Body of pancreas (tissue), 4 donors: ENCODE measurements around the gene SMIM5.

Experiments
- POLR2A ChIP-seq, 3 donors: fragments of 450-650 bp; IDR thresholded peaks; one replicate each; pipeline ENCODE4 v1.6.1; 2016; ENCODE audit warnings: antibody characterized with exemption in 3 of 3, mild to moderate bottlenecking in 2 of 3
- TF ChIP-seq, protein P1 (sequence below), 7 experiments: fragments of 450-650 bp in 4 of 7; fragments of 200-600 bp in 3 of 7; sonication (generic) in 3 of 7; IDR thresholded peaks; one replicate each; pipeline ENCODE4 v1.5.1; 2016 to 2019; ENCODE audit warnings: antibody characterized with exemption in 7 of 7

DNA sequence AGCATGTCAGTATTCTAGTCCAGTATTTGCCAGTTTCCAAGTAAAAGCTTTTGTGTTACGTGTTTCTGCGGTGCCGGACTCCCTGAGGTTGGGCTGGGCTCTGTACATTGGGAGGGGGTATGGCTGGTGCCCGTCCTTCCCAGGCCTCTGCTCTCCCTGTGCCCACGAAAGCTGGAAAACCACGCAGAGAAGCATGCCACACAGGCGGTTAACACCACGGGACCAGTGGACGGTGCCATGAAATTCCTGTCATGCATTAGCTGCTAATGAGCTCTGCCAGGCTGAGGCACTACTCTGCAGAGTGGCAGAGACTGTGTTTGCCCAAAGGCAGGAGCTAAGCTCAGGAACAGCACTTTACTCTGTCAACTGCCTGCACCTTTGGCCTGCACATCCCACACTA is 8.1 kb downstream of the SMIM5 start:
- TF ChIP-seq, protein P1, sequence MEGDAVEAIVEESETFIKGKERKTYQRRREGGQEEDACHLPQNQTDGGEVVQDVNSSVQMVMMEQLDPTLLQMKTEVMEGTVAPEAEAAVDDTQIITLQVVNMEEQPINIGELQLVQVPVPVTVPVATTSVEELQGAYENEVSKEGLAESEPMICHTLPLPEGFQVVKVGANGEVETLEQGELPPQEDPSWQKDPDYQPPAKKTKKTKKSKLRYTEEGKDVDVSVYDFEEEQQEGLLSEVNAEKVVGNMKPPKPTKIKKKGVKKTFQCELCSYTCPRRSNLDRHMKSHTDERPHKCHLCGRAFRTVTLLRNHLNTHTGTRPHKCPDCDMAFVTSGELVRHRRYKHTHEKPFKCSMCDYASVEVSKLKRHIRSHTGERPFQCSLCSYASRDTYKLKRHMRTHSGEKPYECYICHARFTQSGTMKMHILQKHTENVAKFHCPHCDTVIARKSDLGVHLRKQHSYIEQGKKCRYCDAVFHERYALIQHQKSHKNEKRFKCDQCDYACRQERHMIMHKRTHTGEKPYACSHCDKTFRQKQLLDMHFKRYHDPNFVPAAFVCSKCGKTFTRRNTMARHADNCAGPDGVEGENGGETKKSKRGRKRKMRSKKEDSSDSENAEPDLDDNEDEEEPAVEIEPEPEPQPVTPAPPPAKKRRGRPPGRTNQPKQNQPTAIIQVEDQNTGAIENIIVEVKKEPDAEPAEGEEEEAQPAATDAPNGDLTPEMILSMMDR (IDR thresholded peaks at IDR 0.05): no peak
- TF ChIP-seq POLR2A (IDR thresholded peaks at IDR 0.05): no peak
